ENCODE measurements around the gene P3H4.
A peak's percentile ranks its signal among the peaks of the same experiment; 100 is the strongest.
"Not testable (repeated sequence)": the region's sequence is repeated elsewhere in the genome, so short reads cannot be mapped to it uniquely, and the experiment has no call there.

P3H4 gene

DNA sequence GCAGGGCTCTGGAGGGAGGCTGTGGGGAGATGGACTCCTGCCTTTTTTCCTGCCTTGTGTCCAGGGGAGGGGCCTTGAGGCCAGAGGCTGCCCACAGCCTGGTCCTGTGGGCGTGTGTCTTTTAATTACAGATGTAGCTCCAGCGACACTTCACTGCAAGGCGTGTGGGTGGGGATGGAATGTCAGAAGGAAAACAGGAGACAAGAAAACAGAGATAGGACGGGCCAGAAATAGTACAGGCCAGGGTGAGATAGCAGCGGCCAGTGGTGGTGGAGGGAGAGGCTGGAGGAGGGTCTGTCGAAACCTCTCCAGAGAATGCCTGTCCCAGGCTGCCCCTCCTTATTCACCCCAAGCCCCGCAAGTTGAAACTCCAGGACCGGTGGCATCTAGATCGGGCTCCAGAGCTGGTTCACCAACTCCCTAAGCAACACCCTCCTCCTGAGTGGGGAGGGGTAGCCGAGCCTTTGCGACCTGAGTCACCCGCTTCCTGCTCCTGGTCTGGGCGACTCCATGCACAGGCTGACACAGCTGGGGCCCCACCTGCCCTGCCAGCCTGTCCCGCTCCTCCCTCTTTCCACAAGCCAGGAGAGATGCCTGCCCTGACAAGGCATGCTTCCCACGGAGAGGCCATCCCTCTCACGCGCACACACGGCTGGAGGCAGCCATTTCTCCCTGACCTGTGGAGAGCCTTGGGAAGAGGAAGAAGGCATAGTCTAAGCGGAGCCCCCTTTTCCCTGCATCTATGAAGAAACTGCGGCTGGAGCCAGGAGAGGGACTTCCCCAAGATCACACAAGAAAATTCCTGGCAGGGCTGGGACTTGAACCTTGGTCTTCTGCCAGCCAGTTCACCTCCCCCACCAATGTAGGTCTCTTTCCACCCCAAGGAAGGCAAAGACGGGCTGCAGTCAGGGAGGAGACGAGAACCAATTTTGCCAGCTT, 18.6 kb downstream of the P3H4 start:
- no peaks in the 10 kb centered on the region for H3K9me3 Mint-ChIP-seq
- H3K27ac Mint-ChIP-seq: no peak overlapping the region
- ATAC-seq (ENCODE audit: low read depth): no peak

GRCh38 chr17:41787021-41787418, 24.7 kb downstream of the P3H4 start:
- Mint-ChIP-seq H3K36me3 (no peaks in the 10 kb centered on the region), H3K9me3 (no peaks in the 10 kb centered on the region), H3K27me3 (peaks cover 10% of the 10 kb centered on the region), H3K4me1 (peaks cover 15% of the 10 kb centered on the region), H3K4me3 (peak overlapping the region; percentile 74), H3K27ac (no peak overlapping the region)
- ATAC-seq (ENCODE audit: low read depth): no peak
- no peak for DNase-seq (ENCODE audit: low spot score in 2 of 2)

More for the DNA sequence above, 18.6 kb downstream of the P3H4 start:
- H3K4me1 Mint-ChIP-seq: peaks cover 2% of the 10 kb centered on the region
- no peak overlapping the region for H3K4me3 Mint-ChIP-seq
- no peaks in the 10 kb centered on the region for H3K36me3 Mint-ChIP-seq
- DNase-seq (ENCODE audit: low spot score in 2 of 2): no peak
- H3K27me3 Mint-ChIP-seq: peaks cover 4% of the 10 kb centered on the region

GRCh38 chr17:41786227-41787020, 25.3 kb downstream of the P3H4 start, which contains the start of gene JUP:
Gene JUP (minus strand): TSS chr17:41786711. CDS start chr17:41771854, 14,857 bp downstream.
- H3K4me1 Mint-ChIP-seq: peaks cover 15% of the 10 kb centered on the region
- ATAC-seq (ENCODE audit: low read depth): peak; percentile 89
- peak within 1 kb of the TSS; percentile 74 for H3K4me3 Mint-ChIP-seq
- peaks cover 15% of the 10 kb centered on the region for H3K27me3 Mint-ChIP-seq
- no peak within 1 kb of the TSS for H3K27ac Mint-ChIP-seq
- peak; percentile 93 to 99 for DNase-seq (ENCODE audit: low spot score in 2 of 2)
- H3K9me3 Mint-ChIP-seq: no peaks in the 10 kb centered on the region
- H3K36me3 Mint-ChIP-seq: no peaks in the 10 kb centered on the region

DNA sequence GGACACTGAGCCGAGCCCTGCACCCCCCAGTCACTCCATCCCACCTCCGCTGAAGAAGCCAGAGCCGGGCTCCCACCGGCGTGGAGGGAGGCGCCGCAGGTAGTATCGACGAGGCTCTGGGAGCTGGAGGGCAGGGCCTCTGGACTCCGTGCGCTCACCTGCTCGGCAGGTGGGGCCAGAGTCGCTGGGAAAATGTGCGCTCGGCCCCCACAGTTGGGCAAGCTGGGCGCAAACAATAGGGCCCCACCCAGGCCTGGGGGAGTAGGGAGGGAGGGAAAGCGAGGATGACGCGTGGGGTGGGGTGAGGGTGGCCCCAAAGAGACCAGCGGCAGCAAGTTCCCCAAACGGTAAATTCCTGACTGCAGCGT, 25.9 kb downstream of the P3H4 start:
- peak in 1 of 2 donors; percentile 37 for DNase-seq (ENCODE audit: low spot score in 2 of 2)
- H3K27ac Mint-ChIP-seq: no peak overlapping the region
- H3K4me1 Mint-ChIP-seq: peaks cover 15% of the 10 kb centered on the region
- H3K27me3 Mint-ChIP-seq: peaks cover 15% of the 10 kb centered on the region
- H3K36me3 Mint-ChIP-seq: no peaks in the 10 kb centered on the region
- peak overlapping the region; percentile 74 for H3K4me3 Mint-ChIP-seq
- peak; percentile 3 for ATAC-seq (ENCODE audit: low read depth)
- H3K9me3 Mint-ChIP-seq: no peaks in the 10 kb centered on the region

DNA sequence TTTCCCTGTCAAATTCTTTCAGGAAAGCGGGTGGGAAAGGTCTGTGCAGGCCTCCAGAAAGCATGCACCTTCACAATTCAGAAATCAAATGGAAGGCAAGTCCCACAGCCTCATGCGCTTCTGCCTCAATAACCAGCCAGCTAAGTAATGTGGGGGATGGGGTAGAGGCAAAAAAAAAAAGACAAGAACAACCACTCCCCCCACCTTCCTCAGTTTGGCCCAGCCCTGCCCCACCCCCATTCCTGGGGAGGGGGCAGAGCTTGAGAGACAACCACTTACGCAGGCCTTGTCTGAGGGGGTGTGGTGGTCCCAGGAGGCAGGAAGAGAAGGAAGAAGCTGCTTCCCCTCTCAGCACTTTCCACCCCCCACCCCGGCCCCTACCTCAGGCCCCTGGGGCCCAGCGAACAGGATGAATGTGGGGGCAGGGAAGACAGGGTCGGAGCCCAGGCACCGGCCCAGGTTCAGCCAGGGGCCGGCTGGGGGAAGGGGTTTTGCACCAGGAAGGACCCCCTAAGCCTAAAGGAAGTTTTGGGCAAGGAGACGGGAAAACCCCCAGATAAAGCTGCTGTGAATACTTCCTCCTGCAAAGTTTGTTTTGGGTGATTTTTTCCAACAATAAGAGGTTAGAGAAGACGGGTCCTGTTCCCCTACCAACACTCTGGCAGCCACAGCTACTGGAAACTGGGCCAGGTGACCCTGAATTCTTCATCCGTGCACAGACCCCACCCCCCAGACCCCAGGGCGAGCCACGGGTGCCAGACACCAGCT, 26.5 kb downstream of the P3H4 start:
- DNase-seq (ENCODE audit: low spot score in 2 of 2) (peak in 1 of 2 donors; percentile 32), ATAC-seq (ENCODE audit: low read depth) (no peak)
- peaks cover 2% of the 10 kb centered on the region for H3K36me3 Mint-ChIP-seq
- no peak overlapping the region for H3K27ac Mint-ChIP-seq
- H3K27me3 Mint-ChIP-seq: peaks cover 16% of the 10 kb centered on the region
- peak overlapping the region; percentile 74 for H3K4me3 Mint-ChIP-seq
- no peaks in the 10 kb centered on the region for H3K9me3 Mint-ChIP-seq
- peaks cover 15% of the 10 kb centered on the region for H3K4me1 Mint-ChIP-seq

DNA sequence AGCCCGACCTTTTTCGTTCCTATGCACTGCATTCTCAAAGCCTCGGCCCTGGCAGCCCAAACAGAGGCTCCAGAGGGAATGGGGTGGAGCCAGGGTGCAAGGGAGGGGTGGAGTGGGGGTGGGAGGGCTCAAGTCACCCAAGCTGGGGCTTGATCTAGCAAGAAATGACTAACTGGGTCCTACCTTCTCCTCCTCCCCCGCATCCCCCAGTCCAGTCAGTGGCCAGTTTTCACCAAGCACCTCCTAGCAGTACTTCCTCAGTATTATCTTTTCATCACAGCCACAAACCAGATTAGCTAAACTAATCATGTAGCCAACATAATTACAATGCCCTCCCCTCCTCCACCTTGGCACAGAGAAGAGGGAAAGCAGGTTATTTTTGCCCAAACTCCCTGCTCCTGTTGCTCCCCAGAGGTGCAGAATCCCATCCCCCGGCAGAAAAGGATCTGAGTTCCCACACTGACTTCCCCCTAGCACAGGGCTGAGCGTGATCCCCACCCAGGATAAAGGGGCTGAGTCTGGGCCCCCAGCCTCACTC, 27.5 kb downstream of the P3H4 start:
- Mint-ChIP-seq H3K27me3 (peaks cover 16% of the 10 kb centered on the region), H3K4me3 (peak overlapping the region; percentile 74), H3K36me3 (peaks cover 2% of the 10 kb centered on the region), H3K4me1 (peaks cover 15% of the 10 kb centered on the region), H3K27ac (no peak overlapping the region), H3K9me3 (no peaks in the 10 kb centered on the region)
- DNase-seq (ENCODE audit: low spot score in 2 of 2): no peak
- ATAC-seq (ENCODE audit: low read depth): no peak

GRCh38 chr17:41782142-41782541, 29.6 kb downstream of the P3H4 start:
- no peak overlapping the region for H3K4me3 Mint-ChIP-seq
- no peaks in the 10 kb centered on the region for H3K9me3 Mint-ChIP-seq
- peaks cover 14% of the 10 kb centered on the region for H3K27me3 Mint-ChIP-seq
- peaks cover 2% of the 10 kb centered on the region for H3K36me3 Mint-ChIP-seq
- ATAC-seq (ENCODE audit: low read depth) (no peak), DNase-seq (ENCODE audit: low spot score in 2 of 2) (no peak)
- H3K27ac Mint-ChIP-seq: no peak overlapping the region
- H3K4me1 Mint-ChIP-seq: peaks cover 14% of the 10 kb centered on the region

GRCh38 chr17:41781404-41782110, 30.2 kb downstream of the P3H4 start:
- Mint-ChIP-seq H3K4me3 (no peak overlapping the region), H3K4me1 (peaks cover 14% of the 10 kb centered on the region), H3K36me3 (peaks cover 2% of the 10 kb centered on the region), H3K27me3 (peaks cover 14% of the 10 kb centered on the region), H3K27ac (no peak overlapping the region), H3K9me3 (no peaks in the 10 kb centered on the region)
- ATAC-seq (ENCODE audit: low read depth): no peak
- no peak for DNase-seq (ENCODE audit: low spot score in 2 of 2)

DNA sequence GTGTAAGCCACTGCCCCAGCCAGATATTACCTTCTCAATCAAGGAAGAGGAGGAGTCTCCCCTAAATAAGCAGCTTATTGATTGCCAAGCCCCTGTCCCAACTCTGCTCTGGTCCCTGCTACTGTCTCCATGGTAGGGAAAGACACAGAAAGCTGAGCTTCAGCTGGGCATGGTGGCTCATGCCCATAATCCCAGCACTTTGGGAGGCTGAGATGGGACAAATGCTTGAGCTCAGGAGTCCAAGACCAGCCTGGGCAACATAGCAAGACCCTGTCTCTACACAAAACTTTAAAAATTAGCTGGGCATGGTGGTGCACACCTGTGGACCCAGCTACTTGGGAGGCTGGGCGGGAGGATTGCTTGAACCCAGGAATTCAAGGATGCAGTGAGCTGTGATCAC, 31.8 kb downstream of the P3H4 start:
- H3K27me3 Mint-ChIP-seq: peaks cover 16% of the 10 kb centered on the region
- no peak for ATAC-seq (ENCODE audit: low read depth)
- H3K27ac Mint-ChIP-seq: no peak overlapping the region
- H3K9me3 Mint-ChIP-seq: no peaks in the 10 kb centered on the region
- H3K36me3 Mint-ChIP-seq: peaks cover 2% of the 10 kb centered on the region
- H3K4me3 Mint-ChIP-seq: no peak overlapping the region
- DNase-seq (ENCODE audit: low spot score in 2 of 2): no peak
- H3K4me1 Mint-ChIP-seq: peaks cover 15% of the 10 kb centered on the region

GRCh38 chr17:41777574-41778188, 34.1 kb downstream of the P3H4 start:
- H3K4me3 Mint-ChIP-seq: no peak overlapping the region
- H3K4me1 Mint-ChIP-seq: peaks cover 10% of the 10 kb centered on the region

GRCh38 chr17:41777157-41777573, 34.6 kb downstream of the P3H4 start:
- ATAC-seq (ENCODE audit: low read depth): no peak
- no peak for DNase-seq (ENCODE audit: low spot score in 2 of 2)
- Mint-ChIP-seq H3K27me3 (peaks cover 11% of the 10 kb centered on the region), H3K9me3 (no peaks in the 10 kb centered on the region), H3K4me3 (no peak overlapping the region), H3K4me1 (peaks cover 7% of the 10 kb centered on the region), H3K36me3 (peaks cover 2% of the 10 kb centered on the region), H3K27ac (no peak overlapping the region)

More at GRCh38 chr17:41777574-41778188, 34.1 kb downstream of the P3H4 start:
- H3K27me3 Mint-ChIP-seq: peaks cover 15% of the 10 kb centered on the region
- H3K27ac Mint-ChIP-seq: no peak overlapping the region
- H3K36me3 Mint-ChIP-seq: peaks cover 2% of the 10 kb centered on the region
- no peaks in the 10 kb centered on the region for H3K9me3 Mint-ChIP-seq
- ATAC-seq (ENCODE audit: low read depth) (no peak), DNase-seq (ENCODE audit: low spot score in 2 of 2) (no peak)

DNA sequence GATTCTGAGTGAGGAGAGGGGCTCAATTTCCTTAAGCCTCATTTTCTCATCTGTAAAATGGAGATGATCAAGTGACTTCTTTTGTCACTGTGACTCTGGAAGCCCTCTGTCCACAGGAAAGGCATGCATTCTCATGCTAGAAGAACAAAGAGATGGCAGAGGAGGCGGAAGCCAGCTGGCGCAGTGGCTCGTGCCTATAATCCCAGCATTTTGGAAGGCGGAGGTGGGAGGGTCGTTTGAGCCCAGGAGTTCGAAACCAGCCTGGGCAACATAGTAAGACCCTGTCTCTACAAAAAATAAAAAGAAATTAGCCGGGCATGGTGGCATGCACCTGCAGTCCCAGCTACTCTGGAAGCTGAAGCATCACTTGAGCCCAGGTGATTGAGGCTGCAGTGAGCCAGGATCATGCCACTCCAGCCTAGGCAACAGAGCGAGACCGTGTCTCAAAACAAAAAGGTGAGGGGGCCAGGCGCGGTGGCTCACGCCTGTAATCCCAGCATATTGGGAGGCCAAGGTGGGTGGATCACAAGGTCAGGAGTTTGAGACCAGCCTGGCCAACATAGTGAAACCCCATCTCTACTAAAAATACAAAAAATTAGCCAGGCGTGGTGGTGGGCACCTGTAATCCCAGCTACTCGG, 35.4 kb downstream of the P3H4 start:
- not testable (repeated sequence) for H3K27me3 Mint-ChIP-seq; H3K4me3 Mint-ChIP-seq; H3K36me3 Mint-ChIP-seq; DNase-seq (ENCODE audit: low spot score in 2 of 2); ATAC-seq (ENCODE audit: low read depth); H3K27ac Mint-ChIP-seq; H3K9me3 Mint-ChIP-seq
- H3K4me1 Mint-ChIP-seq: peaks cover 12% of the 10 kb centered on the region
